Measurements from ENCODE around the gene LTBP4.
A peak's percentile ranks its signal among the peaks of the same experiment; 100 is the strongest.
"Not testable (repeated sequence)": the region's sequence is repeated elsewhere in the genome, so short reads cannot be mapped to it uniquely, and the experiment has no call there.

Gene LTBP4

GRCh38 chr19:40591724-40592123, 9.4 kb upstream of the LTBP4 start:
- DNase-seq; in situ Hi-C loops (cut with MboI; ENCODE audit: low pct_unique_long_range_greater_than_20kb, low sequenced_read_pairs): not testable (repeated sequence)

GRCh38 chr19:40592170-40592569, 9.0 kb upstream of the LTBP4 start:
- in situ Hi-C loops (cut with MboI; ENCODE audit: low pct_unique_long_range_greater_than_20kb, low sequenced_read_pairs), result no loop called here
- peak; percentile 58 for DNase-seq

DNA sequence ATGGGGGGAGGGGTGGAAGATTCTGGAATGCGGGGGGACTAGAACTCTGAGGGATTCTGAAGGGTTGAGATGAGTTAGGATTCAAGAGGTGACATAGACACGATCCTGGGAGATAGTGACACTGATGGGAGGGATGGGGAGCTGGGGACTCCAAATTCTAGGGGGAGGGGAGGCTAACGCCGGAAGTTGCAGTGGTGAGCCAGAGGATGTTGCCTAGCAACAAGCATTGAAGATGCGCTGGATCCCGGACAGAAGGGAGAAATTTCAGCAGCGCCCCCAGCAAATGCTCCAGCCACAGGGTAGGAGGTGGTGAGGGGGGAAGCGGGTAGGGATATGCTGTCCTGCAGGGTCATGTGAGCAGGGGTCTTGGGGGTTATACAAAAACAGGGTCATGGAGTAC, 6.9 kb upstream of the LTBP4 start:
- no peak for DNase-seq
- in situ Hi-C loops (cut with MboI; ENCODE audit: low pct_unique_long_range_greater_than_20kb, low sequenced_read_pairs), result no loop called here

- DNase-seq, result no peak
- in situ Hi-C loops (cut with MboI; ENCODE audit: low pct_unique_long_range_greater_than_20kb, low sequenced_read_pairs), result no loop called here
These were observed 6.5 kb upstream of the LTBP4 start for GRCh38 chr19:40594657-40595091.

- in situ Hi-C loops (cut with MboI; ENCODE audit: low pct_unique_long_range_greater_than_20kb, low sequenced_read_pairs), result no loop called here
- DNase-seq, result no peak
These were observed 4.4 kb upstream of the LTBP4 start for GRCh38 chr19:40596608-40597328.

GRCh38 chr19:40597329-40597838, 3.8 kb upstream of the LTBP4 start:
- DNase-seq, result no peak
- in situ Hi-C loops (cut with MboI; ENCODE audit: low pct_unique_long_range_greater_than_20kb, low sequenced_read_pairs), result no loop called here

DNA sequence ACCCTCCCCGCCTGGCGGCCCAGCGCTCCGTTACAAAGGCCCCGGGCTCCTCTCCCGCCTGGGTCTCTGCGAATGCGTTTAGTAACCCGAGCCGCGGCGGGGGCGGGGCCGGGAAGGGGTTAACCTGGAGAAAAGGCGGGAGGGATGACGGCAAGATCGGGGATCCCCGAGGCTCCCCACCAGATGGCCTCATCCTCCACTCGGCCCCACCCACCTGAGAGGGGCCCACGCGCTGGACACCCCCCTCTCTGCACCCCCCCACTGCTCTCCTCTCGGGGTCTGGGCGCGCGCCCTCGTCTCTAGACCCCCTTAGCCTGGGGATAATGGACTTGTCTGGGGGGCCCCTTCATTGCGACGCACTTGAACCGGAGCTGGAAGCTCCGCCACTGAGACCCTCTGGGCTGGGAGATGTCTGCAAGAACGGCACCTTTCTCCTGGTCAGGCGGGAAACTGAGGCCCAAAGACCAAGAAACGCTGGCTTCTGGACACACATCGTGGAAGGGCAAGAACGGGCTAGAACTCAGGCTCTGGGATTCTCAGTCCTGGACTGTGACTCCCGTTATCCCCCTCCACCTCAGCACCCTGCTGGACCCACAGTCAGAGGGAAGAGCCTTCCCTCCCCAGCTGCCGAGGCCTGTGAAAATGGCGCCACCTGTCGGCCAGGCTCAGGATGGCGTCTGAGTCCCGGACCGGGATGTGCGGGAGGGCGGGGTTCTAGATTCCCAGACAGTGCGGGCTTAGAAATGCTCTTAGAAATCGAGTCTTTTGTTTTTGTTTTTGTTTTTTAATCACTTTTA, 2.9 kb upstream of the LTBP4 start:
- in situ Hi-C loops (cut with MboI; ENCODE audit: low pct_unique_long_range_greater_than_20kb, low sequenced_read_pairs), result no loop called here
- peak; percentile 92 for DNase-seq

DNA sequence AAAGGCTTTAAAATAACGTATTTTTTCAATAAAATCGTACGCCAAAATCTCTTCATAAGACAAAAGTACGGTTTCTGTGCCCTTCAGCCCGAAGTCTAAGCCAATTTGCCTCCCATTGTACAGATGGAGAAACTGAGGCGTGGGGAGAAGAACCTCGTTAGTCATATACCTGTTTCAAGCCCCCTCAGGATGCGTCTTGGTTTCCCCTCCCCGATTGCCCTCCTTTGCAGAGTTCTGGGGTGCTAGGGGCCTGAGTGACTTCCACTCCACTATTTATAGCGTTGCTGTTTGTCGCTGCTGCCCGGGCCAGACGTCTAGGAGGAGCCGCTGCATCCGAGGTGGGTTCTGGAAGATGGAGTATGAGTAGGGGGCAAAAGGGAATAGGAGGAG, 2.3 kb upstream of the LTBP4 start:
- DNase-seq, result no peak
- in situ Hi-C loops (cut with MboI; ENCODE audit: low pct_unique_long_range_greater_than_20kb, low sequenced_read_pairs), result no loop called here

GRCh38 chr19:40599331-40599901, 1.8 kb upstream of the LTBP4 start:
- peak; percentile 62 for DNase-seq
- in situ Hi-C loops (cut with MboI; ENCODE audit: low pct_unique_long_range_greater_than_20kb, low sequenced_read_pairs), result no loop called here

GRCh38 chr19:40599902-40600569, 1.1 kb upstream of the LTBP4 start:
- DNase-seq, result no peak
- in situ Hi-C loops (cut with MboI; ENCODE audit: low pct_unique_long_range_greater_than_20kb, low sequenced_read_pairs), result no loop called here

DNA sequence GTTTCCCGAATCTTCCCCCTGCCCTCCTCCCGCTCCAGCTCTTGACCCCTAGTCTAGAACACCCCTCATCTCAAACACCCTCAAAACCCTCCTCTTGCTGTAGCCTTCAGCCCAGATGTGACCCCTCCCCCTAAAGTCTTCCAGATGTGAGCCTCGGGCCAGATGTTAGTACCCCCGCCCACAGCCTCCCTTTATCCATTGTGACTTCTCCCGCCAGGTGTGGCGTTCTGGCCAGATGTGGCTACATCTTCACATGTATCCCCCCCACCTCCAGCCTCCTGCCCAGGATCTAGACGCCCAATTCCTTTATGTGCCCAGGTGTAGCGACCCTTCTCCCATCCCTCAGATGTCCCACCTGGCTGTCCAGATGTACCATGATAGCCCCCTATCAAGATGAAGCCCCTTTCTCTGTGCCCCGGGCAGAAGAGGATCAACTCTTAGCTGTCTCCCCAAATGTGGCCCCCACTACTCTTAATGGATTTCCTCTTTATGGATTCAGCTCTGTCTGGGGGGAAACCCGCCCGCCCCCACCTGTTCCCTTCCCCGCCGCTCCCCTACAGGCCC, 517 bp upstream of the LTBP4 start:
- in situ Hi-C loops (cut with MboI; ENCODE audit: low pct_unique_long_range_greater_than_20kb, low sequenced_read_pairs), result no loop called here
- DNase-seq, result peak; percentile 37

DNA sequence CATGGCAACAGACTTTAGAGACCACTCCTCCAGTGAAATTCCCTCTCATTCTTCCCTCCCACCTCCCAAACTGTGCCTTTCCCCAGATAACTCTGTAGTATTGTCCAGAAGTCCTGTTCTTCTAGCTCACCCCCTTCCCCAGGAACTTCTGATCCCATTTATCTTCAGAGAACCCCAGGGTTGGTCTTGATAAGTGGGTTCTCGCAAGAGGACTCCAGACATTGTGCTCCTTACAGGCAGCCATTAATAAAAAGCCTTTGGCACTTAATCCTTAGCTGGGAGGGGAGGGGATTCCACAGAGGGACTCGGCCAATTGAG, 1.9 kb downstream of the LTBP4 start:
- in situ Hi-C loops (cut with MboI; ENCODE audit: low pct_unique_long_range_greater_than_20kb, low sequenced_read_pairs), result no loop called here
- DNase-seq, result no peak

DNA sequence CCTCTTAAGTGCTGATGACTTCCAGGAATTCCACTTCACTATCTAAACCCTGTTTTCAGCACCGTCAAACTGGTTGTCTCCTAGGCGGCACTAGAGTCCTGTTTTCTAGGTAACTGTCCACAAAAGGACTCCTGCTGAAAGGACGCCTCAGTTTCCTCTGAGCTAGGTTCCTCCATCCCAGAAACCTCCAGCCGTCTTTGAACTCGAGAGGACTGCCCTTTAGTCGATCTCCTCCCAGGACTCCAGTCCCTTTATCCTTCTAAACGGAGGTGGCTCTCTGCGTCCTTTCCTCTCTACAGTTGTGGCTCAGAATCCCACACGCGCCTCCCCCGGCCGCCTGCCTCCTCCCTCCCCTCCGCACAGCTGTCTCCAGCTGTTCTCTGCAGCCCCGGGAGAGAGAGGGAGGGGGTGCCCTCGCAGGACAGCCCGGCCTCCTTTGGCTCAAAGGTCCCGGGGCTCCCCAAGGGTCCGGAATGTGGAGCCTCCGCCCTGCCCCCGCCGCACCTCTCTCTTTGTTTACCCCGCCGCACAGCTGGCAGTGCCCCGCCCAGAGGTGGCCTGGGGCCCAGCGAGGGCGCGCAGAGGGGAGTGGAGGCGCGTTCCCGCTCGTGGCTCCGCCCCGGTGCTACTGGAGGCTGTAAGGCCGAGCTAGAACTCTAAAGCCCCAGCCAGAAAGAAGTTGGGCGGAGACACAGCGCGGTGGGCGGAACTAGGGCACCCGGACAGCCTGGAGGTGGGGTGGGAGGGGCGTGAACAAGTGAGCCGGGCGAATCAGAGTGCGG, 2.4 kb downstream of the LTBP4 start:
- DNase-seq, result peak; percentile 99
- in situ Hi-C loops (cut with MboI; ENCODE audit: low pct_unique_long_range_greater_than_20kb, low sequenced_read_pairs), result no loop called here

- no peak for DNase-seq
- in situ Hi-C loops (cut with MboI; ENCODE audit: low pct_unique_long_range_greater_than_20kb, low sequenced_read_pairs), result no loop called here
These were observed 3.0 kb downstream of the LTBP4 start for GRCh38 chr19:40604171-40604646.

DNA sequence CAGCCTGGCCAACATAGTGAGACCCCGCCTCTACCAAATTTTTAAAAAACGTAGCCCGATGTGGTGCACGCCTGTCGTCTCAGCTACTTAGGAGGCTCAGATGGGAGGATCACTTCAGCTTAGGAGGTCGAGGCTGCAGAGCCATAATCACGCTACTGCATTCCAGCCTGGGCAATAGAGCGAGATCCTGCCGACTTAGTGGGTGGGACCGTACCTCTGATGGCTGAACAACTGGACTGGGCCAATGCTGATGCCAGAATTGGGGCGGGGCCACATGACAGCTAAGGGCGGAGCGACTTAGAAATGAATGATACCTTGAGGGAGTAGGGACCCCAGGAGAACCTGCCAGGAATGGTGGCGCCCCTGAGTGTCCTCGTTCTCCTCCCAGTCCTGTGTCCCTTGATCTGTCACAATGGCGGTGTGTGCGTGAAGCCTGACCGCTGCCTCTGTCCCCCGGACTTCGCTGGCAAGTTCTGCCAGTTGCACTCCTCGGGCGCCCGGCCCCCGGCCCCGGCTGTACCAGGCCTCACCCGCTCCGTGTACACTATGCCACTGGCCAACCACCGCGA, 3.6 kb downstream of the LTBP4 start:
- peak; percentile 20 for DNase-seq
- in situ Hi-C loops (cut with MboI; ENCODE audit: low pct_unique_long_range_greater_than_20kb, low sequenced_read_pairs), result no loop called here

GRCh38 chr19:40605216-40605971, 4.2 kb downstream of the LTBP4 start:
- DNase-seq, result peak; percentile 78
- in situ Hi-C loops (cut with MboI; ENCODE audit: low pct_unique_long_range_greater_than_20kb, low sequenced_read_pairs), result no loop called here

DNA sequence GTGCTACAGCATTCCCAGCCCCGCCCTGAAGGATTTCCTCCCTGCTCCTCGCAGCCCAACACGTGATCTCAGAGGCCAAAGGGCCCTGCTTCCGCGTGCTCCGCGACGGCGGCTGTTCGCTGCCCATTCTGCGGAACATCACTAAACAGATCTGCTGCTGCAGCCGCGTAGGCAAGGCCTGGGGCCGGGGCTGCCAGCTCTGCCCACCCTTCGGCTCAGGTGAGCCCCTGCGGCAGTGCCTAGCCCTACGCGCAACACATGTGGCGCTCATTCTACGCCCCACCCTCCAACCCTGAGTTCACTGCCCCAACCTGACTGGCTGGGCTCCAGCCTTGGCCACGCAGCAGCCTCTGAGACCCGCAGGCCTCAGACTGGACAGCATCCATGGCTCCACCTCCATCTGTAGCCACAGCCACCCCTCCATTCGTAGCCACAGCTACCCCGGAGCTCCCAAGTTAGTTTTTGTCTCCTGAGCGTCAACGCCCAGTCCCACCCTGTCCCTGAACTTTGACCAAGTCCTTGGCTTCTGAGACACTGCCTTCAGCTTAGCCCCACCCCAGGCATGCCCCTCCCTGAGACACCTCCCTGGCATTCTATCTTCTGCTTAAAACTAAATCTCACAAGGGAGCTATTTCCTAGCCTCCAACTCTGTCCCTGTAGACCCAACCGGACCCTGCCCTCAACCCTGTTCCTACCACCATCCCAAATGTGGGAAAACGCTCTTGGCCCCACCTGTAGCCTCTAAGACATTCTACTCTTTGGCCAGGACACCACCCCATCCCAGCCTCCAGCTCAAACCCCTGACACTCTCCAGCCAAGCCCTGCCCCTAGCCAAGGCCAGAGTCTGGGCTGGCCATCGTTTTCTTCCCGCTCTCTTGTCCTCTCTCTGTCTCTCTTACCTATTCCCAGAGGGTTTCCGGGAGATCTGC, 6.4 kb downstream of the LTBP4 start:
- DNase-seq, result no peak
- in situ Hi-C loops (cut with MboI; ENCODE audit: low pct_unique_long_range_greater_than_20kb, low sequenced_read_pairs), result no loop called here

Measured in KBM-7 (cell line).